Measurements from ENCODE around the gene VLDLR.

The VLDLR gene

GRCh38 chr9:2605246-2605645 lies 16.3 kb upstream of the VLDLR start:
- TF ChIP-seq CTCF (conservative IDR thresholded peaks at IDR 0.05; ENCODE audit: control insufficient read depth, insufficient read depth, low read depth, low read length) = no peak
- DNase-seq (ENCODE audit: low read depth) = no peak
- no peak overlapping the region for H3K4me3 ChIP-seq (ENCODE audit: control insufficient read depth, low read depth, low read length)

- H3K4me3 ChIP-seq (ENCODE audit: control insufficient read depth, low read depth, low read length) = no peak overlapping the region
- no peak for DNase-seq (ENCODE audit: low read depth)
- no peak for TF ChIP-seq CTCF (conservative IDR thresholded peaks at IDR 0.05; ENCODE audit: control insufficient read depth, insufficient read depth, low read depth, low read length)
These were observed 13.3 kb upstream of the VLDLR start for GRCh38 chr9:2608276-2608675.

GRCh38 chr9:2610985-2611384 lies 10.6 kb upstream of the VLDLR start:
- no peak for TF ChIP-seq CTCF (conservative IDR thresholded peaks at IDR 0.05; ENCODE audit: control insufficient read depth, insufficient read depth, low read depth, low read length)

GRCh38 chr9:2611961-2612360 lies 9.6 kb upstream of the VLDLR start:
- no peak overlapping the region for H3K4me3 ChIP-seq (ENCODE audit: control insufficient read depth, low read depth, low read length)
- no peak for TF ChIP-seq CTCF (conservative IDR thresholded peaks at IDR 0.05; ENCODE audit: control insufficient read depth, insufficient read depth, low read depth, low read length)
- no peak for DNase-seq (ENCODE audit: low read depth)

More at GRCh38 chr9:2610985-2611384, 10.6 kb upstream of the VLDLR start:
- DNase-seq (ENCODE audit: low read depth) = no peak
- H3K4me3 ChIP-seq (ENCODE audit: control insufficient read depth, low read depth, low read length) = no peak overlapping the region

GRCh38 chr9:2613730-2614271 lies 7.8 kb upstream of the VLDLR start:
- no peak for TF ChIP-seq CTCF (conservative IDR thresholded peaks at IDR 0.05; ENCODE audit: control insufficient read depth, insufficient read depth, low read depth, low read length)
- no peak for DNase-seq (ENCODE audit: low read depth)
- no peak overlapping the region for H3K4me3 ChIP-seq (ENCODE audit: control insufficient read depth, low read depth, low read length)

- no peak overlapping the region for H3K4me3 ChIP-seq (ENCODE audit: control insufficient read depth, low read depth, low read length)
- no peak for DNase-seq (ENCODE audit: low read depth)
- TF ChIP-seq CTCF (conservative IDR thresholded peaks at IDR 0.05; ENCODE audit: control insufficient read depth, insufficient read depth, low read depth, low read length) = no peak
These were observed 6.1 kb upstream of the VLDLR start for GRCh38 chr9:2615497-2615896.

Data from fibroblast of mammary gland (primary cell).